ENCODE data around the gene DGUOK. TPM values are rescaled to one million over a fixed set of nuclear protein-coding genes. Genes with fewer than 3 reads are reported as not detected.

DGUOK gene
- total RNA-seq, 1 donor = 46.0 TPM

DNA sequence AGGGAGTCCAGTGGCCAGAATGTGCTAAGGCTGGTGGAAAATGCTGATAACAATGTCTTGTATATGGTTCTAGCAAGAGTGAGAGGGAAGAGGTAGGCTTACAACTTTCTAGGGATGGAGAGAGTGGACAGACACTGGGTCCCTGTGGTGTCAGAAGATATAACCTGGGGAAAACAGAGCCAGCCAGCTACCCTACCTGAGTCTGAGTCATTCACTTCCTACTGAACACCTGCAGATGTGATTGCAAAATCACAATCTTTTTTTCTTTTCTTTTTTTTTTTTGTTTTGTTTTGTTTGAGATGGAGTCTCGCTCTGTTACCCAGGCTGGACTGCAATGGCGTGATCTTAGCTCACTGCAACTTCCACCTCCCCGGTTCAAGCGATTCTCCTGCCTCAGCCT, 65.4 kb downstream of the DGUOK start:
- H3K27me3 ChIP-seq (ENCODE audit: insufficient read depth, low read length) = no peaks in the 10 kb centered on the region
- no peaks in the 10 kb centered on the region for H3K36me3 ChIP-seq (ENCODE audit: insufficient read depth, low read length)
- H2AFZ ChIP-seq (ENCODE audit: low read length) = no peak overlapping the region
- TF ChIP-seq, protein P1, sequence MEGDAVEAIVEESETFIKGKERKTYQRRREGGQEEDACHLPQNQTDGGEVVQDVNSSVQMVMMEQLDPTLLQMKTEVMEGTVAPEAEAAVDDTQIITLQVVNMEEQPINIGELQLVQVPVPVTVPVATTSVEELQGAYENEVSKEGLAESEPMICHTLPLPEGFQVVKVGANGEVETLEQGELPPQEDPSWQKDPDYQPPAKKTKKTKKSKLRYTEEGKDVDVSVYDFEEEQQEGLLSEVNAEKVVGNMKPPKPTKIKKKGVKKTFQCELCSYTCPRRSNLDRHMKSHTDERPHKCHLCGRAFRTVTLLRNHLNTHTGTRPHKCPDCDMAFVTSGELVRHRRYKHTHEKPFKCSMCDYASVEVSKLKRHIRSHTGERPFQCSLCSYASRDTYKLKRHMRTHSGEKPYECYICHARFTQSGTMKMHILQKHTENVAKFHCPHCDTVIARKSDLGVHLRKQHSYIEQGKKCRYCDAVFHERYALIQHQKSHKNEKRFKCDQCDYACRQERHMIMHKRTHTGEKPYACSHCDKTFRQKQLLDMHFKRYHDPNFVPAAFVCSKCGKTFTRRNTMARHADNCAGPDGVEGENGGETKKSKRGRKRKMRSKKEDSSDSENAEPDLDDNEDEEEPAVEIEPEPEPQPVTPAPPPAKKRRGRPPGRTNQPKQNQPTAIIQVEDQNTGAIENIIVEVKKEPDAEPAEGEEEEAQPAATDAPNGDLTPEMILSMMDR (IDR thresholded peaks at IDR 0.05; ENCODE audit: extremely low read depth, low read depth, low read length) = no peak
- no peaks in the 10 kb centered on the region for H3K9me3 ChIP-seq (ENCODE audit: low read depth, low read length)
- no peak overlapping the region for H3K4me3 ChIP-seq (ENCODE audit: insufficient read depth, low read length)
- H4K20me1 ChIP-seq (ENCODE audit: insufficient read depth, low read length) = peaks cover 13% of the 10 kb centered on the region
- peaks cover 3% of the 10 kb centered on the region for H3K79me2 ChIP-seq (ENCODE audit: insufficient read depth, low read length)
- H3K4me2 ChIP-seq (ENCODE audit: insufficient read depth, low read length) = no peak overlapping the region
- H3K27ac ChIP-seq (ENCODE audit: low read depth, low read length) = no peak overlapping the region
- no peak for DNase-seq (ENCODE audit: insufficient read length, low spot score, missing footprints)
- H3K4me1 ChIP-seq (ENCODE audit: insufficient read depth, low read length) = peaks cover 8% of the 10 kb centered on the region

GRCh38 chr2:73993376-73993775, 66.7 kb downstream of the DGUOK start:
- peaks cover under 1% of the 10 kb centered on the region for H3K79me2 ChIP-seq (ENCODE audit: insufficient read depth, low read length)
- H4K20me1 ChIP-seq (ENCODE audit: insufficient read depth, low read length) = peaks cover 19% of the 10 kb centered on the region
- no peak for DNase-seq (ENCODE audit: insufficient read length, low spot score, missing footprints)

GRCh38 chr2:73993778-73994177, 67.1 kb downstream of the DGUOK start:
- no peak overlapping the region for H3K27ac ChIP-seq (ENCODE audit: low read depth, low read length)

More at GRCh38 chr2:73993376-73993775, 66.7 kb downstream of the DGUOK start:
- TF ChIP-seq, protein P1 (IDR thresholded peaks at IDR 0.05; ENCODE audit: extremely low read depth, low read depth, low read length) = no peak
- H2AFZ ChIP-seq (ENCODE audit: low read length) = no peak overlapping the region
- no peak overlapping the region for H3K4me2 ChIP-seq (ENCODE audit: insufficient read depth, low read length)
- no peaks in the 10 kb centered on the region for H3K27me3 ChIP-seq (ENCODE audit: insufficient read depth, low read length)
- no peak overlapping the region for H3K27ac ChIP-seq (ENCODE audit: low read depth, low read length)
- no peaks in the 10 kb centered on the region for H3K9me3 ChIP-seq (ENCODE audit: low read depth, low read length)
- H3K4me1 ChIP-seq (ENCODE audit: insufficient read depth, low read length) = peaks cover 8% of the 10 kb centered on the region
- no peak overlapping the region for H3K4me3 ChIP-seq (ENCODE audit: insufficient read depth, low read length)
- H3K36me3 ChIP-seq (ENCODE audit: insufficient read depth, low read length) = no peaks in the 10 kb centered on the region

GRCh38 chr2:73994178-73994831, 67.6 kb downstream of the DGUOK start:
- H3K4me1 ChIP-seq (ENCODE audit: insufficient read depth, low read length) = peaks cover 8% of the 10 kb centered on the region
- no peaks in the 10 kb centered on the region for H3K36me3 ChIP-seq (ENCODE audit: insufficient read depth, low read length)
- H3K27ac ChIP-seq (ENCODE audit: low read depth, low read length) = no peak overlapping the region
- no peaks in the 10 kb centered on the region for H3K79me2 ChIP-seq (ENCODE audit: insufficient read depth, low read length)
- TF ChIP-seq, protein P1 (IDR thresholded peaks at IDR 0.05; ENCODE audit: extremely low read depth, low read depth, low read length) = no peak
- H2AFZ ChIP-seq (ENCODE audit: low read length) = no peak overlapping the region
- no peaks in the 10 kb centered on the region for H3K27me3 ChIP-seq (ENCODE audit: insufficient read depth, low read length)
- H3K9me3 ChIP-seq (ENCODE audit: low read depth, low read length) = no peaks in the 10 kb centered on the region
- H3K4me2 ChIP-seq (ENCODE audit: insufficient read depth, low read length) = no peak overlapping the region
- no peak overlapping the region for H3K4me3 ChIP-seq (ENCODE audit: insufficient read depth, low read length)
- DNase-seq (ENCODE audit: insufficient read length, low spot score, missing footprints) = no peak
- peaks cover 16% of the 10 kb centered on the region for H4K20me1 ChIP-seq (ENCODE audit: insufficient read depth, low read length)

More at GRCh38 chr2:73993778-73994177, 67.1 kb downstream of the DGUOK start:
- TF ChIP-seq, protein P1 (IDR thresholded peaks at IDR 0.05; ENCODE audit: extremely low read depth, low read depth, low read length) = no peak
- peaks cover 8% of the 10 kb centered on the region for H3K4me1 ChIP-seq (ENCODE audit: insufficient read depth, low read length)
- no peak for DNase-seq (ENCODE audit: insufficient read length, low spot score, missing footprints)
- H3K79me2 ChIP-seq (ENCODE audit: insufficient read depth, low read length) = no peaks in the 10 kb centered on the region
- no peak overlapping the region for H3K4me2 ChIP-seq (ENCODE audit: insufficient read depth, low read length)
- no peak overlapping the region for H3K4me3 ChIP-seq (ENCODE audit: insufficient read depth, low read length)
- H2AFZ ChIP-seq (ENCODE audit: low read length) = no peak overlapping the region
- no peaks in the 10 kb centered on the region for H3K27me3 ChIP-seq (ENCODE audit: insufficient read depth, low read length)
- H4K20me1 ChIP-seq (ENCODE audit: insufficient read depth, low read length) = peaks cover 16% of the 10 kb centered on the region
- H3K9me3 ChIP-seq (ENCODE audit: low read depth, low read length) = no peaks in the 10 kb centered on the region
- H3K36me3 ChIP-seq (ENCODE audit: insufficient read depth, low read length) = no peaks in the 10 kb centered on the region
